ENCODE data around the gene C1orf174. TPM values are rescaled to one million over a fixed set of nuclear protein-coding genes. Genes with fewer than 3 reads are reported as not detected.

C1orf174 gene
- total RNA-seq, 1 donor from 2014 or later: 25.7 TPM

DNA sequence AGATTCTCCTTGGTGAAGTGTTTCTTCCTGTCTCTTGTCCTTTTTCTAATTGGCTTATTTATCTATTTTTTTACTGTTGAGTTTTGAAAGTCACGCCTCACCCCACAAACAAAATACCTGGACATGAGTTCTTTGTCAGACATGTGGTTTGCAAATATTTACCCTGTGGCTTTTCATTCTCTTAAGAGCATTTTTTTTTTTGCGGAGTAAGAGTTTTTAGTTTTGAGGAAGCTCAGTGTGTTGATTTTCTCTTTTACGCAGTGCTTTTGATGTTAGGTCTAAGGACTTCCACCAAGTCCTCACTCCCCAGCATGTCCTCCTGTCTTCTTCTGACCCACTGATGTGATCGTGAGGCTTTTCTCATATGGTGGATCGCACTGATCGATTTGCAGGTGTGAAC, 35.2 kb downstream of the C1orf174 start:
- Mint-ChIP-seq H3K9me3 (ENCODE audit: low read depth) (no peaks in the 10 kb centered on the region), H3K36me3 (ENCODE audit: low read depth) (peaks cover 9% of the 10 kb centered on the region), H3K27ac (ENCODE audit: unreplicated experiment) (no peak overlapping the region), H3K27me3 (ENCODE audit: low read depth) (no peaks in the 10 kb centered on the region), H3K4me1 (ENCODE audit: low read depth) (peaks cover 5% of the 10 kb centered on the region), H3K4me3 (ENCODE audit: unreplicated experiment) (no peak overlapping the region)
- TF ChIP-seq CTCF (IDR thresholded peaks at IDR 0.05): no peak
- no peak for DNase-seq (ENCODE audit: low spot score)

GRCh38 chr1:3863231-3863935, 36.7 kb downstream of the C1orf174 start:
- H3K9me3 Mint-ChIP-seq (ENCODE audit: low read depth): no peaks in the 10 kb centered on the region
- H3K27ac Mint-ChIP-seq (ENCODE audit: unreplicated experiment): no peak overlapping the region
- peak; percentile 24 for DNase-seq (ENCODE audit: low spot score)
- peaks cover 5% of the 10 kb centered on the region for H3K4me1 Mint-ChIP-seq (ENCODE audit: low read depth)
- no peak for TF ChIP-seq CTCF (IDR thresholded peaks at IDR 0.05)
- H3K27me3 Mint-ChIP-seq (ENCODE audit: low read depth): no peaks in the 10 kb centered on the region
- peaks cover 5% of the 10 kb centered on the region for H3K36me3 Mint-ChIP-seq (ENCODE audit: low read depth)
- no peak overlapping the region for H3K4me3 Mint-ChIP-seq (ENCODE audit: unreplicated experiment)

- peak overlapping the region; percentile 95 for H3K4me3 Mint-ChIP-seq (ENCODE audit: unreplicated experiment)
- TF ChIP-seq CTCF (IDR thresholded peaks at IDR 0.05): no peak
- H3K4me1 Mint-ChIP-seq (ENCODE audit: low read depth): peaks cover 23% of the 10 kb centered on the region
- peak; percentile 80 for DNase-seq (ENCODE audit: low spot score)
- H3K36me3 Mint-ChIP-seq (ENCODE audit: low read depth): no peaks in the 10 kb centered on the region
- no peaks in the 10 kb centered on the region for H3K9me3 Mint-ChIP-seq (ENCODE audit: low read depth)
- no peaks in the 10 kb centered on the region for H3K27me3 Mint-ChIP-seq (ENCODE audit: low read depth)
- no peak overlapping the region for H3K27ac Mint-ChIP-seq (ENCODE audit: unreplicated experiment)
Measured at GRCh38 chr1:3858231-3858981, 41.7 kb downstream of the C1orf174 start.

GRCh38 chr1:3857791-3858129, 42.3 kb downstream of the C1orf174 start:
- H3K9me3 Mint-ChIP-seq (ENCODE audit: low read depth): no peaks in the 10 kb centered on the region
- H3K27me3 Mint-ChIP-seq (ENCODE audit: low read depth): no peaks in the 10 kb centered on the region
- no peak for TF ChIP-seq CTCF (IDR thresholded peaks at IDR 0.05)
- H3K4me1 Mint-ChIP-seq (ENCODE audit: low read depth): peaks cover 20% of the 10 kb centered on the region
- DNase-seq (ENCODE audit: low spot score): no peak
- H3K36me3 Mint-ChIP-seq (ENCODE audit: low read depth): no peaks in the 10 kb centered on the region
- H3K27ac Mint-ChIP-seq (ENCODE audit: unreplicated experiment): no peak overlapping the region
- H3K4me3 Mint-ChIP-seq (ENCODE audit: unreplicated experiment): peak overlapping the region; percentile 95

- Mint-ChIP-seq H3K27ac (ENCODE audit: unreplicated experiment) (peak within 1 kb of the TSS; percentile 54), H3K4me1 (ENCODE audit: low read depth) (peaks cover 20% of the 10 kb centered on the region), H3K36me3 (ENCODE audit: low read depth) (no peaks in the 10 kb centered on the region), H3K9me3 (ENCODE audit: low read depth) (no peaks in the 10 kb centered on the region), H3K4me3 (ENCODE audit: unreplicated experiment) (peak within 1 kb of the TSS; percentile 95), H3K27me3 (ENCODE audit: low read depth) (no peaks in the 10 kb centered on the region)
- peak; percentile 93 for DNase-seq (ENCODE audit: low spot score)
- peak; percentile 11 for TF ChIP-seq CTCF (IDR thresholded peaks at IDR 0.05)
Measured at GRCh38 chr1:3856923-3857790, 42.9 kb downstream of the C1orf174 start, which contains the start of the genes CEP104 and DFFB. Gene CEP104 (minus strand): TSS chr1:3857211. CDS start chr1:3852407, 4,804 bp downstream. Gene DFFB (plus strand): TSS chr1:3857476. CDS start chr1:3857604, 128 bp downstream.

Data from chondrocyte (in vitro differentiated cells).